Kasumi-1 (cell line): Measurements from ENCODE around the gene PLAC8L1.
A peak's percentile ranks its signal among the peaks of the same experiment; 100 is the strongest.

Experiments used
- DNase-seq, 2 experiments: peaks; one replicate each; lab custom pipeline; 2025; lab: John Stamatoyannopoulos, UW

Gene PLAC8L1

DNA sequence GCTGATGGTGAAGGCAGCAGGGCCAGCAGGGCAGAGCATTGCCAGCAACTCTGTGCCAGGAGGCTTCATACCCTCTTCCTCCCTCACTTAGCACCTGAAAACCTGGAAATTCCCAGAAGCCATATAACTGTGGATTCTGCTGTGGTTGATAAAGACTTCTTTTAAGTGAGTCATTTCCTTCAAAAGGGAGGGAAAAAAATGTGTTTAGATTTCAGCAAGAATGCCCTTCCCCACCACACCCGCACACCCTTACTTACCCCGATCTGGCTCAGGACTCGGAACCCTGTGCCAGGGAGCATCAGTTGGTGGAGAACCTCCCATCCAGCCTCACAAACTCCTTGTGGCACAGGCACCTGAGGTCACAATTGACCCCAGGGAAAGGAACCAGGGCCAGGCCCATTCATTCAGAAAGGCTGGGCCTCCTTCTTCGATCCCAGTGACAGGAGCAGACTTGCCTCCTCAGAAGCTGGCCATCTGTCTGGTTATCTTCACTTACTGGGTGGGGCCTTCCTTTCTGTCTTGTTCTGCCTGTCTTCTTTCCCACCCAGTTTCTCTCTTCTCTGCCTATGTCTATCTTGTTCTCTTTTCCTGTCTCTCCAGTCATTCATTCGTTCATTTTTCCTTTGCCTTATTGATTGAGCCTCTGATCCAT lies 62.6 kb downstream of the PLAC8L1 start:
- DNase-seq = no peak

DNA sequence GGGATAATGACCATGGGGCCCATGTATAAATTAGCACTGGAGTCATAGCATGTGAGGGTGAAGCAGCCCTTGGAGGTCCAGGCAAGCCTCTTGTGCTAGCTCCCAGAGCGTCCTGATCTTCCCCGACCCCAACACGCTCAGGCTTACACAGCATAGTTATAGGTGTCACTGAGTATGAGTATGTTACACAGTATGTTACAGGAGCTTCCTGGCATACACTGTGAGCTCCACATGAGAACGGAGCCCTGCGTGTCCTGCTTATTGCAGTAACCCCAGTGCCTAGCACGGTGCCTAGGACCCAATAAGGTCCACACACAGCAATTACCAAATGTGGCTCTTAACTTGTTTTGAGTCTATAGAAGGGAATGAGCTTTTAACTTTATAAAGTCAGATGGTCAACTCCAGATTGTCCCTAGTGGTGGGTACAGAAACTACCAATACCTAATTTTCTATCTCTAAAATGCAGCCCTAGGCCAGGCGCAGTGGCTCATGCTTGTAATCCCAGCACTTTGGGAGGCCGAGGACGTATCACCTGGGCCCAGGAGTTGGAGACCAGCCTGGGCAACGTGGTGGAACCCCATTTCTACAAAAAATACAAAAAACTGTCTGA lies 64.1 kb downstream of the PLAC8L1 start:
- DNase-seq = peak; percentile 52 to 67

DNA sequence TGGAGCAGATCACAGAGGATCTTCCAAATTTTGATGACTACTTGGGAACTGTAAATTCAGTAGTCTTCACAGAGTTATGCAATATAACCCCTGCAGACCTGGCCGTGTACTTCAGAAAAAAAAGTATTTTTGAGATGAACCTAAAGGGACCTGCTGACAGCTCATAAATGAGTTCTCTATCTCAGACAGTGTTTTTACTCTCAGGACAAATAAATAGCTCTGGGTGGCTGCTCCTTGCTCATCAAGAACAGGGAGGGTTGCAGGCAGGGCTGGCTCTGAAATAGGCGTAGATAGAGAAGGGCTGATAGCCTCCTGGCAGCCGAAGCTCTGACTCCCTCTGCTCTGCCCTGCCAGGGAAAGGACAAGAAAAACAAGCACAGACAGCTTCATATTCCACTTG lies 64.8 kb downstream of the PLAC8L1 start:
- DNase-seq = no peak

- no peak for DNase-seq
Observed at GRCh38 chr5:146039420-146039819, 66.0 kb downstream of the PLAC8L1 start.

DNA sequence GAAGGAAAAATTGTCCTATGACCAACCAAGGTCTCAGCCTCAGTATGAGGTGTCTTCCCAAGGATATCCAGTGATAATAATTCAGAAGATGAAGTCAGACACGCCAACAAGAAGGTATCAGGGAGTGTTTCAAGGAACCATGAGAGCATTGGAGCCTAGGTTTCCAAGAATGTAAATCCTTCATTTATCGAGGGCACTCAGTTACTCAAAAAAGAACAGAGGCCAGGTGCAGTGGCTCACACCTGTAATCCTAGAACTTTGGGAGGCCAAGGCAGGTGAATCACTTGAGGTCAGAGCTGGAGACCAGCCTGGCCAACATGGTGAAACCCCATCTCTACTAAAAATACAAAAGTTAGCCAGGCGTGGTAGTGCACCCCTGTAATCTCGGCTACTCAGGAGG lies 70.8 kb downstream of the PLAC8L1 start:
- no peak for DNase-seq
